ENCODE measurements around the gene RPL18. TPM values are rescaled to one million over a fixed set of nuclear protein-coding genes. Genes with fewer than 3 reads are reported as not detected.
"Not testable (repeated sequence)": the region's sequence is repeated elsewhere in the genome, so short reads cannot be mapped to it uniquely, and the experiment has no call there.

Gene RPL18
- total and polyA plus RNA-seq, 2 experiments from 2014 or later = 1,898 to 2,011 TPM

- TF ChIP-seq ETS1 (IDR thresholded peaks at IDR 0.05) = no peak
- no peak for TF ChIP-seq ZNF114 (CRISPR knock-in tag; IDR thresholded peaks at IDR 0.05)
- no peak for TF ChIP-seq CTCF (conservative IDR thresholded peaks at IDR 0.05; ENCODE audit: low read depth in 2 of 2)
- TF ChIP-seq REST (IDR thresholded peaks at IDR 0.05; ENCODE audit: unreplicated experiment) = no peak
- TF ChIP-seq STAT1 (IDR thresholded peaks at IDR 0.05; ENCODE audit: unreplicated experiment) = no peak
- no peak for TF ChIP-seq JUNB (IDR thresholded peaks at IDR 0.05; ENCODE audit: unreplicated experiment)
- no peak for TF ChIP-seq ZNF331 (CRISPR knock-in tag; IDR thresholded peaks at IDR 0.05; ENCODE audit: low read depth)
- no peak for TF ChIP-seq POLR2AphosphoS5 (IDR thresholded peaks at IDR 0.05; ENCODE audit: low read depth)
- no peak for TF ChIP-seq CREB1 (CRISPR knock-in tag; IDR thresholded peaks at IDR 0.05; ENCODE audit: low read depth)
- no peak for TF ChIP-seq EZH2 (IDR thresholded peaks at IDR 0.05; ENCODE audit: low read depth, unreplicated experiment)
Measured at GRCh38 chr19:48658483-48658882, 39.5 kb upstream of the RPL18 start (continued).

- not testable (repeated sequence) for H3K36me3 ChIP-seq (ENCODE audit: insufficient read depth); H3K4me3 Mint-ChIP-seq; H3K4me1 ChIP-seq (ENCODE audit: insufficient read depth); H3K4me3 ChIP-seq; H3K27ac Mint-ChIP-seq; H3K9me3 Mint-ChIP-seq; H3K27me3 ChIP-seq (ENCODE audit: insufficient read depth); H3K36me3 Mint-ChIP-seq (ENCODE audit: low read depth); H3K4me2 ChIP-seq; H3K4me1 Mint-ChIP-seq; H3K79me2 ChIP-seq (replicated peaks; ENCODE audit: insufficient read depth); H4K20me1 ChIP-seq (replicated peaks; ENCODE audit: insufficient read depth); H3K9me2 ChIP-seq (ENCODE audit: insufficient read depth); H3F3A ChIP-seq (replicated peaks; ENCODE audit: low read depth); DNase-seq (ENCODE audit: low spot score); H3K27ac ChIP-seq (ENCODE audit: low read depth); H2AFZ ChIP-seq; ATAC-seq; H3K27me3 Mint-ChIP-seq (ENCODE audit: insufficient read depth, low read depth, poor library complexity)
Measured at GRCh38 chr19:48657828-48658227, 38.9 kb upstream of the RPL18 start.
